ENCODE measurements around the gene DTYMK. TPM values are rescaled to one million over a fixed set of nuclear protein-coding genes. Genes with fewer than 3 reads are reported as not detected.
"Not testable (repeated sequence)": the region's sequence is repeated elsewhere in the genome, so short reads cannot be mapped to it uniquely, and the experiment has no call there.

Gene DTYMK, protein sequence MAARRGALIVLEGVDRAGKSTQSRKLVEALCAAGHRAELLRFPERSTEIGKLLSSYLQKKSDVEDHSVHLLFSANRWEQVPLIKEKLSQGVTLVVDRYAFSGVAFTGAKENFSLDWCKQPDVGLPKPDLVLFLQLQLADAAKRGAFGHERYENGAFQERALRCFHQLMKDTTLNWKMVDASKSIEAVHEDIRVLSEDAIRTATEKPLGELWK
- 27.0 TPM for polyA plus RNA-seq (ENCODE audit: insufficient read length)

GRCh38 chr2:241686650-241687425, at the start of gene DTYMK:
TSS of gene DTYMK (minus strand) at chr2:241686815. CDS start at chr2:241686783, 32 bp downstream.
- peak; percentile 98 for DNase-seq

DNA sequence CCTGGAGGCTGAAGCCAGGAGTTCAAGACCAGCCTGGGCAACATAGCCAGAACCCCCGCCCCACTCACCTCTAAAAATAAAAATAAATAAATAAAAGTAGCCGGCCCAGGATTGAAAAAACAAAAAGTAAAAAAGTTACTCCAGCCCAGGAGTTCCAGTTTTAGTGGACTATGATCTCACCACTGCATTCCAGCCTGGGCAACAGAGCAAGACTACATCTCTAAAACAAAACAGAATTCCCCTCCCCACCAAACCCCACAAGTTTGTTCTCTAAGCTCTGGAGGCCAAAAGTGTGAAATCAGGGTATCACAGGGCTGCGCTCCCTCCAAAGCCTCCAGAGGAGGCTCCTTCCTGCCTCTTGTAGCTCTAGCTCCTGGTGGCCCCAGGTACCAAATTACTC, 49.5 kb upstream of the DTYMK start:
- no peak for DNase-seq

GRCh38 chr2:241734467-241735208, 48.0 kb upstream of the DTYMK start, which contains the start of gene D2HGDH:
TSS of gene D2HGDH (plus strand) at chr2:241734630. CDS start at chr2:241735225, 595 bp downstream.
- DNase-seq = peak; percentile 90

DNA sequence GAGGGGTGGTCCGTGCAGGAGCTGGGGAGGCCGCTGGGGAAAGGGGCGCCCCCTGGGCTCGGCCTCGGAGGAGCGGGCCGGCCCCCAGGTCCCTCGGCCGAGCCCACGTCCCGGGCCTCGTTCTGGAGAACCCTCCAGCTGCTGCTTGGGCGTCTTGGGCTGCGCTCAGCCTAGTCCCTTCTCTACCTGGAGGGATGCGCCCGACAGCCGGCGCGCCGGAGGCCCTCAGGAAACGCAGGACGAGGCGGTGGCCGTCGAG, 47.5 kb upstream of the DTYMK start:
- DNase-seq = no peak

GRCh38 chr2:241733391-241734207, 47.0 kb upstream of the DTYMK start:
- DNase-seq = no peak

DNA sequence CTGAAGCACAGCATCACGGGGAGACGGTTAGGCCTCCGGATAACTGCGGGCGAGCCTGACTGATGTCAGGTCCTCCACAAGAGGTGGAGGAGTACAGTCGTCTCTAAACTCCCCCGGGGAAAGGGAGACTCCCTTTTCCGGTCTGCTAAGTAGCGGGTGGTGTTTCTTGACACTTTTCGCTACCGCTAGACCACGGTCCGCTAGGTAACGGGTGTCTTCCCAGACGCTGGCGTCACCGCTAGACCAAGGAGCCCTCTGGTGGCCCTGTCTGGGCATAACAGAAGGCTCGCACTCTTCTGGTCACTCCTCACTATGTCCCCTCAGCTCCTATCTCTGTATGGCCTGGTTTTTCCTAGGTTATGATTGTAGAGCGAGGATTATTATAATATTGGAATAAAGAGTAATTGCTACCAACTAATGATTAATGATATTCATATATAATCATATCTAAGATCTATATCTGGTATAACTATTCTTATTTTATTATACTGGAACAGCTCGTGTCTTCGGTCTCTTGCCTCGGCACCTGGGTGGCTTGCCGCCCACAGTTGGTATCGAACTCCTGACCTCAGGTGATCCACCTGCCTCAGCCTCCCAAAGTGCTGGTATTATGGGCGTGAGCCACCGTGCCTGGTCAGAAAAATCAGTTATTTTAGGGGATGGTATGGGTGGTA, 46.0 kb upstream of the DTYMK start:
- DNase-seq = not testable (repeated sequence)

DNA sequence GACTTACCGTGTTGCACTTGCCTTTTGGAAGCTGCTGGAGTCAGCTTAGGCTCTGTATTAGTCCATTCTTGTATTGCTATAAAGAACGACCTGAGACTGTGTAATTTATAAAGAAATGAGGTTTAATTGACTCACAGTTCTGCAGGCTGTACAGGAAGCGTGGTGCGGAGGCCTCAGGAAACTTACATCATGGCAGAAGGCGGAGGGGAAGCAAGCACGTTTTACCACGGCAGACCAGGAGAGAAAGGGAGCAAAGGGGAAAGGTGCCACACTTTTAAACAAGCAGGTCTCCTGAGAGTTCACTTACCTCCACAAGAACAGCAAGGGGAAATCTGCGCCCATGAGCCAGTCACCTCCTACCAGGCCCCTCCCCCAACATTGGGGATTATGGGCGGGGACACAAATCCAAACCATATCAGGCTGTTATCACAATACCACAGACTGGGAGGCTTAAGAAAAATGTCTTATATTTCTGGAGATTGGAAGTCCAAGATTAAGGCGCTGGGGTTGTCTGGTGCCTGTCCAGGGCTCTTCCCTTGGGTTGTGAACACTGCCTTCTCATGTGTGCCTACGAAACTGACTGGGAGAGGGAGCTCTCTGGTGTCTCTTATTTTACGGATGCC, 44.2 kb upstream of the DTYMK start:
- no peak for DNase-seq

- no peak for DNase-seq
These were observed 43.3 kb upstream of the DTYMK start for GRCh38 chr2:241729868-241730267.

GRCh38 chr2:241728627-241729026, 42.0 kb upstream of the DTYMK start:
- DNase-seq = peak; percentile 51

DNA sequence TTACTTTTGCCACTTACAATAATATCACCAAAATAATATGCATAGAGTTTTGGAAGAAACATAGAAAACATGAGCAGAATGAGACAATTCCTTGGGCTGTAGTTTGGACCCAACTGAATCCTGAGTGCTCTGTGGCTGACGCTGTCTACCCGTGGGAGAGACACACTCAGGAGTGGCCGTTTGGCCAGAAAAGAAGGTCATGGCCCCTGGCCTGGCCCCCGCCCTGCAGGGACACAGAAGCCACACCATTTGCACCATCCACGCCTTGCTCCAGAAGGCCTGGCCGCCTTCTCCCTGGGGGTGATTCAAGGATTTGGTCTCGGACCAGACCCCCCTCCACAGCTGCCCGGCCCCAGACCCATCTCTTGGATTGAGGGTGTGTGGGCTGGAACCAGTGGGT, 41.4 kb upstream of the DTYMK start:
- DNase-seq = no peak

DNA sequence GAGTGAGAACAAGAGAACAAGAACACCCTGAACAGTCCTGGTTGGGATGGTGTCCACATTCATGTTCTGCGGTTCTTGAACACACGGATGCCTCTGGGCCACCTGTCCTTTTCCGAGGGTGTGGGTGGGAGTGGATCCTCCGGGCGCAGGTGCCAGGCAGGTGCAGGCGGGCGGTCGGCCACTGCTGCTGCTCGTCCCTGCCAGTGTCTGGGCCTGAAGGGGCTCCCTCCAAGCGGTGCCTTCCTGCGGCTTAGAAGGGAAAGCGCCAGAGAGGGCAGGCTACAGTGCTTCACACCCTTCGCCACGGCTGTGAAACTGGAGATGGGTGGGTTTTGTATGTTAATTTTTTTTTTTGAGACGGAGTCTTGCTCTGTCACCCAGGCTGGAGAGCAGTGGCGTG, 39.8 kb upstream of the DTYMK start:
- DNase-seq = no peak

DNA sequence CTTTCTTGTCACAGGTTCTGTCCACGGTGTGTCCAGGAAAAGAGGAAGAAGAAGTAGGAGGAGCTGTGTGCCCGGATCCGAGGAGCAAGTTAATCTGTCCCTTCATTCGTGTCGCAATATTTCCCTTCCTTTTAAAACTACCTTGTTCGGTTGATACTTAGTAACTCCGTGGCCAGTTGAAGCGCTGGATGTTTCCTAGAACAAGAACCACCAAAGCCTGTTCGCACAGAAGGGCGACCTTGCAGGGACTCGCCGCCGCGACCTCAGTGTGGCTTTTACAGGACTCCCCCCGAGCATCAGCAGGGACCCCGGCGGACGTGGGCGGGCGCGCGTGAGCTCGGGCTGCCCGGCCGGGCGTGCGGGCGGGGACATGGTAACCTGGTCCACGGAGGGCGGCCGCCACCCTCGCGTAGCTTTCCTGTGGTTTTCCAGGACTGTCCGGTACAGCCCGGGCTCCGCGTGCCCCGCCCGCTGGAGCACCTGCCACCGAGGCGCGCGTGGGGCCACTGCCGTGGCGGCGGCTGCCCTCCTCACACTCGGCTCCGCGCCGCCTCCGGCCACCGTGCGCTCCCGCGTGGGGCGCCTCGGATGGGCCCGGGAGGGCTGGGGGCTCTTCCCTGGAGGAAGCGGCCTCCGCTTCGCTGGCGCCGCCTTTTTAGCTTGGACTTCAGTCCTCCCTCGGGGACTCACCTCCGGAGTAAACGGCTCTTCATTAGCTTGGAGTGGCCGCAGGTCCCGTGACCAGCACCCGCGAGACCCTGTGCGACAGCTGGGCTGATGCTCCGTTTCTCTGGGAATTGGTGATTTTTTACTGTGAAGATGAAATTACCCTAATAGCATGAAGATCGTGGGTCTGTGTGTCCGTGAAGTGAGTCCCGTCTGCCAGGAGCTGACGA, 38.6 kb upstream of the DTYMK start:
- no peak for DNase-seq

DNA sequence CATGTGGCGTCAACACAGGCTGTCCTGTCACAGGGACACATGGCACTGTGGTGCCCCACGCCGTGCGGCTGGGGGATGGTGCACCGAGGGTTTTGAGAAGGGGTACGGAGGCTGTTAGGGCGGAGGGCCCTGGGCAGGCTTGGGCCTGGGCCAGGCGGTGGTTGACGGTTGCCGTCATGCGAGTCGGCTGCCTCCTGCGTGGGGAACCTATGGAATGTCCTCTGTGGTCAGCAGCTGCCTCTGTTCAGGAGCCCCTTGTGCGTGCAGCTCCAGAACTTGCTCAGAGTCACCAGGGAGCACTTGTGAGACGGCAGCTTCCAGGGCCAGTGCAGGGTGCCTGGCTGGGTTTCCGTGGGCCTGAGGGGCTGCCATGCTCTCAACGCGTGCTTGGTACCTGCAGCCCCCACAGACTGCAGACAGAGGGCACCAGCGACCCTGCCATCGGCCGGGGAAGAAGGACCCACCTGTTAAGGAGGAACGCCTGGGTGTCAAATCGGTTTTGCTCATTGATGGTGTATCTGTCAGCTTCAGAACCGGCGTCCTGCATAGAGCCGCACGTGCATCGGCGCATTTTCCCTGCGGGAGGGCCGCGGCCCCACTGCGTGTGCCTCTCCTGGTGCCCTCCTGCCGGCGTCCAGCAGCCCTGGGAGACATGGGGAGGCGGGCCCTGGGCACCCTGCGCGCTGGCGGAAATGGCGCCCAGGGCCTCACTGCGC, 37.8 kb upstream of the DTYMK start:
- DNase-seq = no peak

DNA sequence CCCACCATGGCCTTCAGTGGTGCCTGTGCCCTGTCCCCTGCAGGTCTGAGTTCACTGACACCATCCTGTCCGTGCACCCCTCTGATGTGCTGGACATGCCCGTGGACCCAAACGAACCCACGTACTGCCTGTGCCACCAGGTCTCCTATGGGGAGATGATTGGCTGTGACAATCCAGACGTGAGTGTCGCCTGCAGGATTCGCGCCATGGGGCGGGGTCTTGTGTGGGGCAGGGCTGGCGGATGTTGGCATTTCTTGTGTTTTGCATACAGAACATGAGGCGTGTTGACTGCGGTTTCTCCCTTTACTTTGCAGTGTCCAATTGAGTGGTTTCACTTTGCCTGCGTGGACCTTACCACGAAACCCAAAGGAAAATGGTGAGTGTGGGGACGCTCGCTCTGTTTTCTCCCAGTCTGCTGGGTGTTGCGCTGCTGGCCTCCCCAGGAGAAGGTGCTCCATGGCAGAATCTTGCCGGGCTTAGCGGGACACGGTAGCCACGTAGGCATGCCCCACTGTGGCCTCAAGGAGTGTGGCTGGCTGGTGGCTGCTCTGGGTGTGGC, 36.4 kb upstream of the DTYMK start:
- no peak for DNase-seq

DNA sequence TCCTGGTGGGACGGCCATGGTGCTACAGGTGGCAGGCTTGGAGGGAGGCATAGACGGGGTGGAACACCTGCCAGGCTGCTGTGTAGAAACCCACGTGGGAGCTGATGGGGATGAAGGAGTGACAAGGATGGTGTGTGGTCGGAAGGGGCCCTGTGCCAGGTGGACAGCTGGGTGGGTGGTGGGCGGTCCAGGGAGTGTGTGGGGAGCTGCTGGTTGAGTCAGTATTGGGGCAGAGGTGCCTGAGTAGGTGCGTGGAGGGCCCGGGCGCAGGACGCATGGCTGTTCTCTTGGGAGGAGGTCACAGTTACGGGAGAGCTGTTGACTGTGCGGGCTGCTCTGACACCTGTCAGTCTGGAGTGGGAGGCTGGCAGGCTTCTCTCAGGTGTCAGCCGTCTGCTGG, 35.2 kb upstream of the DTYMK start:
- no peak for DNase-seq

DNA sequence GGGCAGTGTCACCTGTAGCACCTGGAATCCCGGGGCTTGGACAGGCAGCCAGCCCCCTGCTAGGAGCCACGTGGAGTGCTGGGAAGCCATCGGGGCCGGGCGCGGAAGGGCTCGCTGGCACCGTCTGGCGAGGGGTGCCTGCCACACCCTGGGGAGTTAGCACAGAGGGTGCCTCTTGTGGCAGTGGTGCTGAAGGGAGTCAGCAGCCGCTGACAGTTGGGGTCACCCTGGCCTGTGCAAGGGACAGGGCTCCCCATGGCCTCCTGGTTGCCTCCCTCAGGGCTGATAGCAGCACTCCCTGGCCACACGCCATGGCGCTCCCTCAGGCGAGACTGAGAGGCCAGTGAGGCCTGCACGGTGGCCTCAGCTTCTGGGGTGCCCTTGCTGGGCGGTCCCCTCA, 33.9 kb upstream of the DTYMK start:
- DNase-seq = no peak

DNA sequence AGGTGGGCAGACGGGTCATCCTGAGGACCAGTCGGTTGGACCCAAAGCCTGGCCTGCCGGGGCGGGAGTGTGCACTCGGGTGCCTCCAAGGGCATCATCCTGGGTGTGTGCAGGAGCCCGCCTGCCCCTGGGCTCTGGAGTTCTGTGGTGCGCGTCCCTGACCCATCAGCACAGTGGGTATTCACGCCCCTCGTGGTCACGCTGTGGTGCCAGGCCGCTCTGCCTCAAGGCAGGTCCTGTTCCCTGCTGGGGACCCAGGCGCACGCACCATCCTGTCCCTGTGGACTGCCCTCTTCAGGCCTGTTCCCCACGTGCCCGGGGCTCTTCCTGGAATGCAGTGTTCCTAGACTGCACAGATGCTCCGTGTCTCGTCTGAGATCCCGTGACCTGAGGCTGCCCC, 33.5 kb upstream of the DTYMK start:
- DNase-seq = no peak

DNA sequence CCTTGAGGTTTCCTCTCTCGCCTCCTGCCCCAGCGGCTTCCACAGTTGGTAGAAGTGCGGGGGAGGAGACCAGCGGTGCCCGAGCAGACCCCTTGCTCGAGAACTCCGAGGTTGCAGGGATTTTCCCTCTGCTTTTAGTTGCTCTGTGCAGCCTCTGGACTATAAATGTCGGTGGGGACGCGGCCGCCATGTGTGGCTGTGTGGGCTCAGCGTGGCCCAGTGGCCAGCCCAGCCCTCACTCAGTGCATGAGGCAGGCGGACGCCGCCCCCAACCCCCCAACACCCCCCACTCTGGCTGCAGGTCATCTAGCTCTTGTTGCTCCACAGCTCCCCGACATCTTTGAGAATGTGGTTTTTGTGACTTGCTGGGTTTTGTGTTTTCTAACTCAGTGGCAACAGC, 32.5 kb upstream of the DTYMK start:
- no peak for DNase-seq

- no peak for DNase-seq
These were observed 22.3 kb upstream of the DTYMK start for GRCh38 chr2:241708879-241709278.

- DNase-seq = no peak
These were observed 19.9 kb upstream of the DTYMK start for GRCh38 chr2:241706537-241706936.
